NCI-H82 treated with DMSO at 0.1 percent for 48 hours (cell line): ENCODE results near the gene ETDA.
"Not testable (repeated sequence)": the region's sequence is repeated elsewhere in the genome, so short reads cannot be mapped to it uniquely, and the experiment has no call there.

ENCODE experiments used
- DNase-seq: peaks from one replicate; lab custom pipeline; 2025; ENCODE audit not compliant: unreplicated experiment; lab: John Stamatoyannopoulos, UW

The ETDA gene

DNA sequence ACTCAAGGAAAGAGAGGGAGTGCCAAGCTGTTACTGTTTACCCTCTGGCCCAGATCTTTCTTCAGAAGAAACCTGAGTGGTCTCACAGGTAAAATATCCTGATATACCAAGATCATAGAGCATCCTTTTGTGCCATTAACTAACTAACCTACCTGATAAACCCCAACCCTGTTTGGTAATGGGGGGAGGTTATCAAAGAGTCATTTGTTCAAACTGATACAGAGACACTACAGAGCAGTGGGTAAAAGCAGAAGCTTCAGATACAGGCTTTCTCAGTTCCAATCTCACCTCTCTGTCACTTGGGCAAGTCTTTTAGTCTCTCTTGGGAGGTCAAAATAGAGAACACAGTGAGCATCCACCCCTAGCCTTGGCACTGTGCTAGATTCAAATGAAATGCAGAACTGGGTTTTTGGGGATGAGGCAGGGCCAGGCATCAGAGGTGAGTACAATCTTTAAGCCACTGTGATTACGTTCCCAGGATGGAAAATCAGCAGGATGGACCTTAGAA lies at the start of gene ETDA:
Gene ETDA (plus strand): TSS at position 51 of the 508 bp plus-strand sequence. CDS start 1,216 bp downstream, outside the sequence.
- DNase-seq = not testable (repeated sequence)

DNA sequence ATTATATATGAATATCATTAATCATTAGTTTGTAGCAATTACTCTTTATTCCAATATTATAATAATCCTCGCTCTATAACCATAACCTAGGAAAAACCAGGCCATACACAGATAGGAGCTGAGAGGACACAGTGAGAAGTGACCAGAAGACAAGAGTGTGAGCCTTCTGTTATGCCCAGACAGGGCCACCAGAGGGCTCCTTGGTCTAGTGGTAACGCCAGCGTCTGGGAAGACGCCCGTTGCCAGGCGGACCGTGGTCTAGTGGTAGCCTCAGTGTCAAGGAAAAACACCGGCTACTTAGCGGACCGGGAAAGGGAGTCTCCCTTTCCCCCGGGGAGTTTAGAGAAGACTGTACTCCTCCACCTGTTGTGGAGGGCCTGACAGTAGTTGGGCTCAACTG lies 45.4 kb upstream of the ETDA start:
- not testable (repeated sequence) for DNase-seq

DNA sequence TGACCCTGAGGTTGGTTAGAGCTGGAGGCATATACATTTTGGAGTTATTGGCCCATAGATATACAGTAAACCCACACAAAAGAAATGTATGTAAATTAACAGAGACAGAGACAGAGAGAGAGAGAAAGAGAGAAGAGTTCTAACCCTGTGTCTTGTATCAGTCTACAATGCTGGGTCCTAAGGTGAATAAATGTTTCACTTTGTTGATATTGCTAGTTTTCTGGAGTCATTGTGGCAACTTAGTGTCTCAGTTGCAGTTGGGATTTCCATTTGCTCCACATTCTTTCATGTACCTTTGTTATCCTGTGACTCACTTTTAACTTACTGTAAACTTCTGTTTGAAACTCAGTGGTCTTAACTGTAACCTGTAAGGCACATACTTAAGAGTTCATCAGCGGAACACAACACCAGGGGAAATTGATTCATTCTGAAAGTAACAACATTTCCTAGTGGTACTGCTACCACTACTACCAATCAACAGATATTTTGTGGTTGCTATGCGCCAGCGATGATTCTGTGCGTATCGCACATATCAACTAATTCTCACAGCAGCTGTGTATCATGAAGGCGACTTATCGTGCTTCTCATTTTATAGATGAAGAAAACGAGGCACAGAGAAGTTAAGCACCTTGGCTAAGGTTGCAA lies 38.5 kb upstream of the ETDA start:
- DNase-seq = no peak

DNA sequence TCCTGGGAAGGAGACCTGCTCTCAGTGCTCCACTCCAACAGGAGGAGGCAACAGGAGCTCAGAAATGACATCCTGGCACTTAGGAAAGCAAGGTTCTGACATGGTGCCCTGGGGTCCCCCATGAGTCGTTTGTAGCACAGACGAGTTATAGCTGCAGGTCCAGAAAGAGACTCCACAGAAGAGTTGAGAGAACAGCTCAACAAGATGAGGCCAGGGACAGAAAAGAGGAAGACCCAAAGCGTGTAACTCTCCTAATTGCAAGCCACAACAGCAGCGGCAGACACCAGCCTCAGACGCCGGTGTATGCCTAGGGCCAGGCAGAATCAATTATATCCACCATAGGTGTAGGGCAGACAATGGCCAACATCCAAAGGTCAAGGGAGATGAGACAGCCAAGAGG lies 5.9 kb upstream of the ETDA start:
- DNase-seq = not testable (repeated sequence)

DNA sequence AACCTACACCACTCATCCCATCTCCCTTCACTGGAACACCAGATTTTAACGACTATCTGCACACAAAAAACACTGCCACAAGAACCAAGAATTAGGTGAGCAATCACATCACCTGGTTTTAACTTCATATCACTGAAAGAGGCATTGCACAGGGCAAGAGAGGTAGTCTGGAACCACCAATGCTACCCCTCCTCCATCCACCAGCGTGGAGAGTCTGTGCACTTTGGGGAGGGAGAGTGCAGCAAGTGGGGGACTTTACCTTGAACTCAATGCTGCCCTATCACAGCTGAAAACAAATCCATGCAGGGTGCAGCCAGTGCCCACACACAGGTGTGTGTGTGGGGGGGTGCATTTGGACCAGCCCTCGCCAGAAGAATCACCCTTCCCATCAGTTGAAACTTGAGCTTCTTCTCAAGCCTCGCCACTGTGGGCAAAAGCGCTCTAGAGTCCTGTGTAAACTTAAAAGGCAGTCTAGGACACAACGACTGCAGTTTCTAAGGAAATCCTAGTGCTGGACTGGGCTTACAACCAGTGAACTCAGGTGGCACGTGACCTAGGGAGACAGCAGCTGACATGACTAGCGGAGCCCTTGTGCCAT lies 4.3 kb downstream of the ETDA start:
- not testable (repeated sequence) for DNase-seq

DNA sequence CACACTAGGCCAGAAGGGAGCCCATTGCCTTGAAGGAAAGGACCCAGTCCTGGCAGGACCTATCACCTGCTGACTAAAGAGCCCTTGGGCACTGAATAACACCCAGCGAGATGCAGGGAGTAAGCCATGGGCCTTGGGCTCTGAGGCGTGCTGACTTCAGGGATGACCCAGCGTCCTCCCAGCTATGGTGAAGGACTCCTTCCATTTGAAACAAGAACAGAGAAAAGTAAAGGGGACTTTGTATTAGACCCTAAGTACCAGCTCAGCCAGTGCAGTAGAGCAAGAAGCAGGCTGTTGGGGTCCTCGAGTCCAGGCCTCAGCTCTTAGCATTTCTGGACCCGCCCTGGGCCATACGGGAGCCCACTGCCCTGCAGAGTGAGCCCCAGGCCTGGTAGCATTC lies 5.1 kb downstream of the ETDA start:
- DNase-seq = no peak

DNA sequence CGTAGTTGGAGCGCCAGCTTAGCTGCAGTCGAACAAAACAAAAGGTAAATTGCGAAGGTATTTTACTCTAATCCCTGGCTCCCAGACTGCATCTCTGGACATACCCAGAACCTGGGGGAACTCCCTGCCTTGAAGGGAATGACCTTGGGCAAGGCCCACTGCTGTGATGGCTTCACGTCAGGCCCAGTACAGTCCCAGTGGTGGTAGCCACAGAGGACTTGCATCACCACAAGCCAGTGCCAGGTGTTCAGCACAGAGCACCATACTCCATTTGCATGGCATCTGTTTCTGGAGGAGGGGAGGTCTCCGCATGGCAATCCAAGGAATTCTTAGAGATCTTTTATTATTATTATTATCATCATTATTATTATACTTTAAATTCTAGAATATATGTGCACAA lies 5.6 kb downstream of the ETDA start:
- DNase-seq = no peak

DNA sequence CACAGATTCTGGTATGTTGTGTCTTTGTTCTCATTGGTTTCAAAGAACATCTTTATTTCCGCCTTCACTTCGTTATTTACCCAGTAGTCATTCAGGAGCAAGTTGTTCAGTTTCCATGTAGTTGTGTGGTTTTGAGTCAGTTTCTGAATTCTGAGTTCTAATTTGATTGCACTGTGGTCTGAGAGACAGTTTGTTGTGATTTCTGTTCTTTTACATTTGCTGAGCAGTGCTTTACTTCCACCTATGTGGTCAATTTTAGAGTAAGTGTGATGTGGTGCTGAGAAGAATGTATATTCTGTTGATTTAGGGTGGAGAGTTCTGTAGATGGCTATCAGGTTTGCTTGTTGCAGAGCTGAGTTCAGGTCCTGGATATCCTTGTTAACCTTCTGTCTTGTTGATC lies 9.1 kb downstream of the ETDA start:
- not testable (repeated sequence) for DNase-seq

DNA sequence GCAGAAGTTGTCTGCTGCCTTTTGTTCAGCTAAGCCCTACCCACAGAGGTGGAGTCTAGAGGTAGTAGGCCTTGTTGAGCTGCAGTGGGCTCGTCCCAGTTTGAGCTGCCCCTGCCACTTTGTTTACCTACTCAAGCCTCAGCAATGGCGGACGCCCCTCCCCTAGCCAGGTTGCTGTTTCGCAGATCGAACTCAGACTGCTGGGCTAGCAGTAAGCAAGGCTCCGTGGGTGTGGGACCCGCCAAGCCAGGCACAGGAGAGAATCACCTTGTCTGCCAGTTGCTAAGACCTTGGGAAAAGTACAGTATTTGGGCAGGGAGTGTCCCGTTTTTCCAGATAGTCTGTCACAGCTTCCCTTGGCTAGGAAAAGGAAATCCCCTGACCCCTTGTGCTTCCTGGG lies 11.5 kb downstream of the ETDA start:
- DNase-seq = not testable (repeated sequence)

DNA sequence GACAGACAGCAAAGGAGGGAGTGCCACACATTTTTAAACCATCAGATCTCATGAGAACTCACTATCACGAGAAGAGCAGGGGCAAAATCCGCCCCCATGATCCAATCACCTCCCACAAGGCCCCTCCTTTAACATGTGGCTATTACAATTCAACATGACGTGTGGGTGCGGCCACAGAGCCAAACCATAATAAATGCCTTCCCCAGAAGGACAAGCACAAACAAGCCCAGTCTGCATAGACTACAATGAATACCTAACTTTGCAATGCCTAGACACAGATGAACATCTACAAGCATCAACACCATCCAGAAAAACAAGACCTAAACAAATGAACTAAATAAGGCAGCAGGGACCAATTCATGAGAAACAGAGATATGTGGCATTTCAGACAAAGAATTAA lies 12.3 kb downstream of the ETDA start:
- no peak for DNase-seq

DNA sequence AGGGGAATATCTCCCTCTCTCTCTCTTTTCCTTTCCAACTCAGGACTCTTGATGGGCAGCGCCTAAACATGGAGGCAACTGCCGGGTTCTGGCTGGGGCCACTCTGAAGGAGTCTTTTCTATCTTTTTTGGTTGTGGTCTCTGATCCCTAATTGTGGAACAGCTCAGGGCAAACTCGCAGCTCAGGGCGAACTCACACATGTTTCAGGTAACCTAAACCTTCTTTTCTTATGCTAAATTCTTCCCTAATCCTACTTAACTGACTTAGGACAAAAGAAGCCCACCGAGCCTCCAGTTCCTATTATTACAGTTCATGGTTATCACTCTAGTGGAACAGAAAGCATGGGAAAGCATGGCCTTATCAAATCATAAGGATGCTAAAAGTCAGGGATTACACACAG lies 21.3 kb downstream of the ETDA start:
- no peak for DNase-seq

DNA sequence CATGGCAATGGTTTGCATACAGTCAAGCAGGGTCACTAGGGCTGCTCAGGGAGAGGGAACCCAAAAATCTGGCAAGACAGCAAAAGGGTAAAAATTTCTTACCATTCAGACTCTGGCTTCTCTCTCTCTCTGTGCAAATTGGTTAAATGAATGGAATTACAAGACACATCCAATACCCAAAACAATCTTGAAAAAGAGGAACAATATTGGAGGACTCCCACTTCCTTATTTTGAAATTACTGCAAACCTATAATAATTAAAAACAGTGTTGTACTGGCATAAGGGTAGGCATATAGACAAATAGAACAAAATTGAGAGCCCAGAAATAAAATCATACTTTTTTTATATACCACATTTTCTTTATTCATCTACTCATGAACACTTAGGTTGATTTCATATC lies 24.1 kb downstream of the ETDA start:
- no peak for DNase-seq

DNA sequence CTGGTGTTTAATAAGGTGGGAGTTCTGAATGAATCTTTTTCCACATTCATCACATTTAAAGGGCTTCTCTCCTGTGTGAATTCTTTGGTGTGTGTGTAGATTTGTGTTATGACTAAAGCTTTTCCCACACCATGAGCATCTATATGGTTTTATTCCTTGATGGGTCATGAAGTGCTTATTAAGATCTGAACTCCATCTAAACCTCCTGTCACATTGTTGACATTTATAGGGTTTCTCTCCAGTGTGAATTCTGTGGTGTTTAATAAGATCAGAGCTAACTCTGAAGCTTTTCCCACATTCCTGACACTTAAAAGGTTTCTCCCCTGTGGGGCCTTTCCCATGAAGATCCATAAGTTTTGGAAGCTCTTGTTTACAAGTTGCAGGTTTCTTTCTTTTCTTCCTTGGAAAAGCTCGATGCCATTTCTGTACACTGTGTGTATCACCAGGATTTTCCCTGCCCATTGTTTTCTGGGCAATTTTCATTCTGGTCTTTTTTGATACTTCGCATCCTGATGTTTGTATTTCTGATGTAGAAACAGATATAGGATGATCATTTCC lies 35.5 kb downstream of the ETDA start:
- no peak for DNase-seq

DNA sequence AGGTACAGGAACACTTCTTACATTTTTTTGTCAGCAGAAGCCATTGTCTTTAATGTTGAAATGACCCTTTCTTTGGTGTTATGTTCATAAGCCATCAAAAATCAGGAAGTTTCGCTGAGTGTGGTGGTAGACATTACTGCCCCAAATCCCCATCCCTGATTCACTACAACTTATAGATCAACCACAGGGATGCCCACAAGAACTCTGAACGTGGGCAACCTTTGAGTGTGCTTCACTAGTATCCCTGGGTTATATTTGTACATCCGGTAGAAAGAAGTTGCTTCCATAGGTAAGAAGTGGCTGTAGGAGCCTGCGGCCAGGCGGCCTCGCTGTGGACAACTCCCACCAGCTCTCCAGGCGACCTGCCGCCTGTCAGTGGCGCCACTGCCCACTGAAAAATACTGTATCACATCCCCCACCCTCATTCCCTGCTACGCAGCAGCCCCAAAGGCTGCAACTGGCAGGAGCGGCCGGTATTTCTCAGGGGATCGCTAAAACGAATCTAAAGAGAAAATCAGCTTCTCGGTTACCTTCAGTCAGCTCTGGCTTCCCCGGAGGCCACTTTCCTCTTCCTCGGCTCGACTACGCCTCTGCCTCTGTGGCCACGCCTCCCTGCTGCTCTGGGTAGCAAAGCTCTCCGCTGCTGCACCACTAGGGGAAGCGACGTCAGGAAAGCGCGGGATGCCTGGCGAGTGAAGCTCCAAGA lies 43.5 kb downstream of the ETDA start:
- no peak for DNase-seq

DNA sequence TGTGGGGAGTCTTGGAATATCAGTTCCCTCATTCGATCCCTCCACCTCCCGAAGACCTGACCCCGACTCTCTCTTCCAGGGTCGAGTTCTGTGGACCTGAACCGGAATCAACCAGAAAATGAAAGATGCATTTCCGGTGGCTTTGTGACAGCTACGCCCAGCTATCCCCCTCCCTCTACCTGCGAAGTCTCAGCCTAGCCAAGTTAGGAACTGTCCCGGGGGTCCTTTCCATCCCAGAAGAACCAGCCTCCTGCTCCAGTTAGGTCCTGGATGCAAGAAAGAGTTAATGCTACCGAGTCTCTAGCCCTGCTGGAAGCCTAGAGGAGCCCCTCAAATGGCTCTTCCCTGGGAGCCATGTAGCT lies 44.1 kb downstream of the ETDA start:
- no peak for DNase-seq

DNA sequence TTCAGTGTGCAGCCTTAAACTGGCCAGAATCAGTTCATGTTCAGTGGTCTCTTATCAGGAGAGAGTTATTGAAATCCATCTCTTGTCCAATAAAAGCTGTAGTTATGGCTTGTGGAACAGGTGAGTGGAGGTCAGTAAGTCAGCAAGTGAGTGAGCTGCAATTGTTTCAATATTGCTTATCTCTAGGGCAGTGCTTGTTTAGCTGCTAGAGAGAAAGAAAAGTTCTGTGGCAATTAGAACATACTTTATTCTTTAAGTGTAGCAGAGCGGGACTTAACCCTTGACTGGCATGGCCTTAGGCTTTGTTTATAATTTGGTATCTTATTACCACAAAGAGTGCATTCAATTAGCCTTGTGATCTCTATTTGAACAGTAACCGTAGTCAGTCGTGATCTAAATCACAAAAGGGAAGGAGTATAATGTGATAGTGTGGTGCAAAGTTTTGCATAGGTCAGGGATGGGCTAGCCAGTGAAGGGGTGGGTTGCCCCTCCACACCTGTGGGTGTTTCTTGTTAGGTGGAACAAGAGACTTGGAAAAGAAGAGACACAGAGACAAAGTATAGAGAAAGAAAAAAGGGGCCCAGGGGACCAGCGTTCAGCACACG lies 50.5 kb downstream of the ETDA start:
- no peak for DNase-seq
